Type B pancreatic cell (in vitro differentiated cells): Measurements from ENCODE around the gene STAB2. TPM values are rescaled to one million over a fixed set of nuclear protein-coding genes. Genes with fewer than 3 reads are reported as not detected.

Experiments
- DNase-seq: peaks from one replicate; pipeline ENCODE4 v3.0.0; 2021; ENCODE audit warnings: mixed read lengths; ENCODE audit not compliant: unreplicated experiment; ENCODE audit errors: extremely low spot score
- H3K27ac Mint-ChIP-seq: 2 replicates; pipeline ENCODE4 v1.8.0; 2021; ENCODE audit warnings: mild to moderate bottlenecking, mixed read lengths
- H3K27me3 Mint-ChIP-seq: 2 replicates; pipeline ENCODE4 v1.8.0; 2021; ENCODE audit warnings: mixed read lengths
- H3K36me3 Mint-ChIP-seq: 2 replicates; pipeline ENCODE4 v1.8.0; 2021; ENCODE audit warnings: mixed read lengths
- H3K4me1 Mint-ChIP-seq: one replicate; pipeline ENCODE4 v1.8.0; 2021; ENCODE audit warnings: mixed read lengths; ENCODE audit not compliant: unreplicated experiment
- H3K4me3 Mint-ChIP-seq: 2 replicates; pipeline ENCODE4 v1.8.0; 2021; ENCODE audit warnings: mild to moderate bottlenecking, mixed read lengths
- H3K9me3 Mint-ChIP-seq: 2 replicates; pipeline ENCODE4 v1.8.0; 2021; ENCODE audit warnings: mixed read lengths
- total RNA-seq: library from RNA; stranded (reverse); gene quantifications from 2 replicates; pipeline ENCODE4 v1.2.1, GENCODE V29; 2021; ENCODE audit warnings: low replicate concordance
- TF ChIP-seq, protein P1 (sequence below): fragments of 200-600 bp; sonication (generic); conservative IDR thresholded peaks from 2 replicates; pipeline ENCODE4 v1.5.0; 2021; ENCODE audit warnings: antibody characterized with exemption, mild to moderate bottlenecking

STAB2 gene
- total RNA-seq, 1 donor from 2014 or later, result not detected

- Mint-ChIP-seq H3K27ac (no peak overlapping the region), H3K4me1 (peaks cover 9% of the 10 kb centered on the region), H3K4me3 (no peak overlapping the region), H3K9me3 (peaks cover 7% of the 10 kb centered on the region), H3K27me3 (peaks cover 26% of the 10 kb centered on the region), H3K36me3 (no peaks in the 10 kb centered on the region)
- TF ChIP-seq, protein P1, sequence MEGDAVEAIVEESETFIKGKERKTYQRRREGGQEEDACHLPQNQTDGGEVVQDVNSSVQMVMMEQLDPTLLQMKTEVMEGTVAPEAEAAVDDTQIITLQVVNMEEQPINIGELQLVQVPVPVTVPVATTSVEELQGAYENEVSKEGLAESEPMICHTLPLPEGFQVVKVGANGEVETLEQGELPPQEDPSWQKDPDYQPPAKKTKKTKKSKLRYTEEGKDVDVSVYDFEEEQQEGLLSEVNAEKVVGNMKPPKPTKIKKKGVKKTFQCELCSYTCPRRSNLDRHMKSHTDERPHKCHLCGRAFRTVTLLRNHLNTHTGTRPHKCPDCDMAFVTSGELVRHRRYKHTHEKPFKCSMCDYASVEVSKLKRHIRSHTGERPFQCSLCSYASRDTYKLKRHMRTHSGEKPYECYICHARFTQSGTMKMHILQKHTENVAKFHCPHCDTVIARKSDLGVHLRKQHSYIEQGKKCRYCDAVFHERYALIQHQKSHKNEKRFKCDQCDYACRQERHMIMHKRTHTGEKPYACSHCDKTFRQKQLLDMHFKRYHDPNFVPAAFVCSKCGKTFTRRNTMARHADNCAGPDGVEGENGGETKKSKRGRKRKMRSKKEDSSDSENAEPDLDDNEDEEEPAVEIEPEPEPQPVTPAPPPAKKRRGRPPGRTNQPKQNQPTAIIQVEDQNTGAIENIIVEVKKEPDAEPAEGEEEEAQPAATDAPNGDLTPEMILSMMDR, result no peak
- no peak for DNase-seq
These were observed 39.7 kb upstream of the STAB2 start for GRCh38 chr12:103547376-103547775.

DNA sequence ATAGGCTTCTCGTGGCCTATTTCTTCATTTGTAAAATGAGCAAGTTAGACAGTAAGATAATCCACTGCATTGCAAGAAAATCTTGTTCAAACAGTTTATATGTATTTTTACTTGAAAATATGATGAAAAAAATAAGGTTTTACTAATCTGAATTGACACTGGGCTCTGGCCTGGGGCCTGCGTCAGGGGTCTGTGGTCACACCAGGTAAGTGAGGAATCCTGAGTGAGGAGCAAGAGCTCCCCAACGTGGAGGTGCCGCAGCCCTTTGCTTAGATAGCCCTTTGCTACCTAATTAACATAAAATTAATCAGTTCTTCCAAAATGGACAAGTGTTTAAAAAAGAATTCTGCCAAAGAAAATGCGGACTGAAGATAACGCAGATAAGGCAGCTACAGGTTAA lies 39.1 kb upstream of the STAB2 start:
- Mint-ChIP-seq H3K36me3 (no peaks in the 10 kb centered on the region), H3K4me1 (peaks cover 9% of the 10 kb centered on the region), H3K27ac (no peak overlapping the region), H3K4me3 (no peak overlapping the region), H3K27me3 (peaks cover 28% of the 10 kb centered on the region), H3K9me3 (peaks cover 7% of the 10 kb centered on the region)
- TF ChIP-seq, protein P1, result no peak
- no peak for DNase-seq

DNA sequence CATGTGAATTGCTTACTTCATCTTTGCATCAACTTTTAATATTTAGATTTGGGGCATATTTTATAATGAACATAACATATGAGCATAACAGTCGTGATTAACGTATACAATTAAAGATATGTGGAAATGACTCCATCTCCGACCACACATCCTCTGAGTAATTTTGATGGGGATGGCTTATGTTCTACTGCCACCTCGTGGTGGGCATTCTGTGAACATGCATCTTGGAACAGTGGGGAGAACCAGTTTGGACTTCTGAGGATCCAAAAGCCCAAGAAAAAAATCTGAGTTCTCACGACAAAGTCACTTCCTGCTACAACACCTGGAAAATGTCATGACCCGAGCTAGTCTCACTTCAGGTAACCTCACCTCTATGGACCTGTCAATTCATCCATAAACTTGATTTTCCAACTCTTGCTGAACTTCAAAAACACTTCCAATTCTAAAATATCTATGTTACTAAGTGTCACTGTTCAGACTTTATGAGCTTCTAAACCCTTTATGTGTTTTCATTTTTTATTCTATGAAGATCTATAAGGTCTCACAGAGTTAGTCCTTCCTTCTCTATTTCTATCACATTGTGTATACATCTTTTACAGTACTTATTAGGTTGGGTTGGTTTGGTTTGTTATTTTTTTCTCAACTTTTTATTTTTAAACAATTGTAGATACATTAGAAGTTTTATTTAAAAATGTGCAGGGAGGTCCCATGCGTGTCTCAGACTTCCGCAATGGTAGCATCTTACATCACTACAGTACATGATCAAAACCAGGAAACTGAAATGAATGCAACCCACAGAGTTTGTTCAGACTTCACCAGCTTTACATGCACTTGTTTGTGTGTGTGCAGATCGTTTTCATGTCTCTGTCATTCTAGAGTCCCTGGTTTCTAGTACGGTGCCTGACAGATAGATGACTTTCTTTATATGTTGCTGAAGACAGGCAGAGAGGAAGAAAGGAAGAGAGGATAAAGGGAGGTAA lies 38.2 kb upstream of the STAB2 start:
- H3K9me3 Mint-ChIP-seq, result peaks cover 7% of the 10 kb centered on the region
- no peak overlapping the region for H3K27ac Mint-ChIP-seq
- H3K4me3 Mint-ChIP-seq, result no peak overlapping the region
- peaks cover 9% of the 10 kb centered on the region for H3K4me1 Mint-ChIP-seq
- DNase-seq, result no peak
- no peaks in the 10 kb centered on the region for H3K36me3 Mint-ChIP-seq
- H3K27me3 Mint-ChIP-seq, result peaks cover 31% of the 10 kb centered on the region
- TF ChIP-seq, protein P1, result peak; percentile 99

DNA sequence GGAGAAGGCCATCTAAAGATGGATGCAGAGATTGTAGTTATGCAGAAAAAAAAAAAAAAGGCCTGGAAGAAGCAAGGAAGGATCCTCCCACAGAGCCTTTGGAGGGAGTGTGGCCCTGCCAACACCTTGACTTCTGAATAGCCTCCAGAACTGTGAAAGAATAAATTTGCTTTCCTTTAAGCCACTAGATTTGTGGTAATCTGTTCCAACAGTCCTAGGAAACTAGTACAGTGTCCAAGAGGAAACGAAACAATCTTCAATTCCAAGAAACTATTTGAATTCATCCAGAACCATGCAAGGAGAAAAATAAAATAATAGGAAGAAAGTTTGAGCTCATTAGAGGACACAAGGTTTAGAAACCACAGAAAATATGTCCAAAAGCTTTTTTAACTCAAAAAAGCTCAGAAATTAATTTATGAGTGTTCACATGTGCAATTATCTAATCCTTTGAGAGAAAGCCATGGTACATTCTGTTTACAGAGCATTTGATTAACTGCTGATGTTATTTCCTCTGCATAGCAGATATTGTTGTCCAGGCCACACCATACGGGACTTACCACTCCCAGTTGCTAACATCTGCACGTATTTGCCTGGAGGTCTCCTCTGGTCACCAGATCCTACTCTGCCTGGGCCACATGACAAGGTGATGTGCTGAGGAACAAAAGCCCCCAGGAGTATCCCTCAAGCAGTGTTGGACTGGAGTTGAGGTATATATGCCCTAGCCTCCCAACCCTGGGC lies 30.0 kb upstream of the STAB2 start:
- DNase-seq, result no peak
- Mint-ChIP-seq H3K9me3 (no peaks in the 10 kb centered on the region), H3K4me1 (no peaks in the 10 kb centered on the region), H3K4me3 (no peak overlapping the region), H3K36me3 (no peaks in the 10 kb centered on the region), H3K27ac (no peak overlapping the region), H3K27me3 (peaks cover 16% of the 10 kb centered on the region)
- TF ChIP-seq, protein P1, result no peak

- H3K36me3 Mint-ChIP-seq, result no peaks in the 10 kb centered on the region
- H3K27ac Mint-ChIP-seq, result no peak overlapping the region
- H3K9me3 Mint-ChIP-seq, result no peaks in the 10 kb centered on the region
- no peaks in the 10 kb centered on the region for H3K4me1 Mint-ChIP-seq
- no peak overlapping the region for H3K4me3 Mint-ChIP-seq
- peaks cover 12% of the 10 kb centered on the region for H3K27me3 Mint-ChIP-seq
- no peak for DNase-seq
- TF ChIP-seq, protein P1, result no peak
These were observed 29.5 kb upstream of the STAB2 start for GRCh38 chr12:103557628-103558010.
